RPMI7951 (cell line): ENCODE results near the gene STK35. TPM values are rescaled to one million over a fixed set of nuclear protein-coding genes. Genes with fewer than 3 reads are reported as not detected.
A peak's percentile ranks its signal among the peaks of the same experiment; 100 is the strongest.

Source experiments
- DNase-seq: peaks from one replicate; pipeline ENCODE4 v3.0.0-alpha.2; 2012; ENCODE audit warnings: low read depth
- total RNA-seq: library from RNA; depleted of rRNA; stranded (reverse); fragments of >200 nt; shearing (Covaris generic); gene quantifications from 2 replicates; pipeline ENCODE4 v1.2.3, GENCODE V29; 2014

STK35 gene
- total RNA-seq, 1 experiment from 2014 or later = 15.7 TPM

DNA sequence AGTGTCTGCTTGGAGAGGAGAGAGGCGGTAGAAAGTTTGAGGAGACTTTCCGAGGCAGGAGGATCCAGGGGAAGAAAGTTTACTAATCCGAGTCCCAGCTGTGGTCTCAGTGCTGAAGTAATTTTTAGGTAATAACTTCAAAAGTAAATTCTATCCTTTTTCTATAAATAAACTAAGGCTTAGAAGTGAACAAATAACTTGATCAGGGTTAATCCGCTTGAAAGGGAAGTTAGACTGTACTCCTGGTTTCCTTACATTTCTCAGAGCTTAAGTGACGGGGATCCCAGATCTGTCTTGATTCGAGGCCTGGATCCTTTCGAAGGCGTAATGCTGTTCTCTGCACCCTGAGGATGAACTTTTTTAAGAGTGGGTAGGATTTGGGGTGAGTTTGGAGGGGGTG is 2.6 kb downstream of the STK35 start:
- DNase-seq = no peak

DNA sequence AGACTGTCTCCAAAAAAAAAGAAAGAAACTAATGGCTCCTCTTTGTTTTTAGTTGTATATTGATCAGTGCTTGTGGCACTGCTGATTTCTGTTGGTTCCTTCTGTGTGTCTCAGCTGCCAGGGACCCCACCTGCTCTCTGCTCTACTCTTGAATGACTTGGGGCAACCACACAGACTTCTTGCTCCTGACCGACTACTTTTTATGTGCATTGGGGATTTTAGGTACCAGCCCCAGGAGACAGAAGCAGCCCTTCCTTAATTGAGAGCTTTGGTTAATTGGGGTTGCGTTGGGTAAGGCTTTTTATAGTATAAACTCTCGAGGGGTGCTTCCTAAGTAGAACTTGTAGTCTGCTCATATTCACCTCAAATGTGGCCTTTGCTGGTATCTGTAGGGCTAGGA is 6.9 kb downstream of the STK35 start:
- DNase-seq = no peak

DNA sequence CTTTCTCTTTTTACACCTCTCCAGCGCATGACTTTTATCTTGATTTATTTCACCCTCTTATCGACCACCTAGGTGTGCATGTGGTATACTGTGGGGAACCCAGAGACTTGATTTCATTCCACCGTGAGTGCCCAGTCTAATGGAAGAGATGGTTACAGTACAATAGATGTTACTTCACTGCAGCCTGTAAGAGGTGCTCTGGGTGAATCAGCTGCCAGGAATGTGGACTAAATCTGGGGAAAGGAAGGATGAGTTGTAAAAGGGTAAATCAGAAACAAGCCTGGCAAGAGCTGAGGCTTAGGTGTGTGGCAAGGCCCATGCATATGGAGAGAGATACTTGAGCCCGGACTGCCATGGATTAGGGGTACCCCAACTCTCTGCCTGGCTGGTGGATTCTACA is 7.4 kb downstream of the STK35 start:
- DNase-seq = peak; percentile 80

DNA sequence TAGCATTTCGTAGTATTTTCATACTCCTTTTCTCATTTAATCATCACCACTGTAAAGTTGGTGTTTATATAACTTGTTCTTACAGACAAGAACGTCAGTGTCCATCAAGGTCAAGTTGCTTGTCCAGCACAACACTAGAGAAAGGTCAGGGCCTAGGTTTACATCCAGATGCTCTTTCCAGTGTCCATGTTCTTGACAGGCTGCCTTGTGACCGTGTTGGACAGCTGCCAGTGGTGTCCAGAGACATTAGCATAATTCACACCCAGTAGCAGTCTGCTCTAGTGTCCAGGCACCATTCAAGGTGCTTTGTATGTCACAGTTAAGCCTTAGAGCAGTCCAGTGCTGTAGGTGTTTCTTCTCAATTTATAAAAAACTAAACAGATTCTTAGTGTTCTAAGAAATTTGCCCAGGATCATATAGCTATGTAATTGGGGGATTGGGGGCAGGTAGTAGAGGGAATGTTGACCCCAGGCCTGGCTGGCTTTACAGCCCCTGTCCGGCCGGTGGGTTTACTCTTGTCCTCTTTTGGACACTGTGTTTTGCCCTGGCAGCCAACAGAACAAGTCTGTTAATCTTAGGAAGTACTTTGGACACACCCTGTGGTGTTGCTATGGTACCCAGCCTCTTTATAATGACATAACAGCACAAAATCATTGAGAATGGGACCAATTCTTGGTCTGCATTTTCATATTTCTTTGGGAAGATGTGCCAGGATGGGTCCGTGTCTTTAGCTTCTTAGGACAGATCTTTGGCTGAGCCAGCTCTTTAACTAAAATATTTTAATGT is 8.0 kb downstream of the STK35 start:
- DNase-seq = peak; percentile 38

DNA sequence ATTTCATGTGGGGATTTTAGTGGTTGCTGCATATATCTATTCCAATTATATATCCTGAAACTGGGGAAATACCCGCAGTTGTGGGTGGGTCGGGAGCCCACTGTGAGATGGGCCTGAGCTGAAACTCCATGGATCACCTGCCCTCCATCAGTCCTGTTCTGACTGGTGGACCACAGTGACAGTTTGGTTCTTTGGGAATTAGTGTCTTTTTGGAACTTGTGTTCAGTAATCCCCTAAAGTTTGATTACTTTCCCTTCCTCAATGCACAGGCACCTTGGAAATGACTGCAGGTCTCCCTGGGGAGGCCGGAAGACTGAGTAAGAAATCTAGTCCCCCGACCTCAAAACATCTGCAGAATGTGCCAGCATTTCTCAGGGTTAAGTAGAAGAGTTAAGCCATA is 11.3 kb downstream of the STK35 start:
- no peak for DNase-seq

DNA sequence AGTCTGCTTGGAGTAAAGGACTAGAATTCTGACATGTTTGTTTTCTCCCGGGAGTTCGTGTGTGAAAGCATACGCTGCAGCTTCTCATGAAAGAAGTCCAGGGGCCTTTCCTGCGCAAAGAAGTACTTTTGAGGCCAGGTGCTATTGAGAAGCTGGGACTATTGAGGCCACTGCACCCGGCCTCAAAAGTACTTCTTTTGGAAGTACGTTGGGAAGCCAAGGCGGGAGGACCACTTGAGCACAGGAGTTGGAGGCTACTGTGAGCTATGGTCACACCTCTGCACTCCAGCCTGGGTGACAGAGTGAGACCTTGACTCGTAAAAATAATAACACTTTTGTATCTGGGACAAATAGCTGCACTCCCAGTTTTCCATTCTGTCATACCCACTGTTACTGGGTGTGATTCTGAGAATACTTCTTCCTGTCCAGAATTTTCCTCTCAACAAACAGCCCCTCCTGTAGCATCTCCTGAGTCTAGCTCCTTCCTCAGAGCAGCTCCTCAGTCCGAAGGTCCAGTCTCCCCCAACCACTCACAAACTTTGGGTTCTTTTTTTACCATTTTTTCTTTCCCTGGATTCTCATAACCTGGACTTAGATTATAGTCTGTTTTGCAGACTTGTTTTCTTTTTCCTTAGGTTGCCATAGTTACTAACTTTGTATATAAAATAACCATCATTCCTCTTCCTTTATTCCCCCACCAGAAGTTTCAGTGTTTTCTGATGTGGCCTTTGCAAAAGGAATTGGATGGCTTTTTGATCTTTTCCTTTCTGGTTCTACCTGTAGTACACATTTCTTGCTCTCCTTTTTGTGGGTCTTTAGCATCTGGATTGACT is 12.7 kb downstream of the STK35 start:
- DNase-seq = no peak

DNA sequence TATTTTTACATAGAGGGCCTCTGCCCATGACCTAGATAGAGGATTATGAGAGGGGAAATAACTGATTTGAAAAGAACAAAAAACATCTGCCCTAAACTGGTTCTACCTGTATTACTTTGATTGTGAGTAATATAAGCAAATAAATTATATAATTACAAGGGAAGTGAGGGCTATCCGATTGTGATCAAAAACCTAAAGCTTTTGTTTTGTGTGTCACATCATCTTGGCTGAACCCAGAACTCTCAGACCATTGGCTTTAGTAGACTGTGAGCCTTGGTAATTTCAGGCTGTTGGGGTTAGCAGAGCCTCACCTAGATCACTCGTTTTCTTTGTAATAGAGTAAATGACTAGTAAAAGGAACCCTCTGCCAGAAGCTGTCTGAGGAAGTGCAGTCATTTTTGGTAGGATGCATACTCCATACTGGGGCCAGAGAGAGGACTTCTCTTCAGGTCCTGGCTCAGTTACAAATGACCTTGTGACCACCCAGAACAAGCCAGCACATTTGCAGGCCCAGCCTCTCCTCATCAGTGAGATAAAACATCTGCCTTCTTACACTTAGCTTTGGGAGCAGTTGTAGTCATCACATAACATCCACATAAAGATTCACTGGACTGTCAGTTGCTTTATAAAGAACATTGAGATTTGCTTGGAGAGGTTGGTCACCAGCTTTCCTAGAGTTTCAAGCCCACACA is 13.5 kb downstream of the STK35 start:
- no peak for DNase-seq

DNA sequence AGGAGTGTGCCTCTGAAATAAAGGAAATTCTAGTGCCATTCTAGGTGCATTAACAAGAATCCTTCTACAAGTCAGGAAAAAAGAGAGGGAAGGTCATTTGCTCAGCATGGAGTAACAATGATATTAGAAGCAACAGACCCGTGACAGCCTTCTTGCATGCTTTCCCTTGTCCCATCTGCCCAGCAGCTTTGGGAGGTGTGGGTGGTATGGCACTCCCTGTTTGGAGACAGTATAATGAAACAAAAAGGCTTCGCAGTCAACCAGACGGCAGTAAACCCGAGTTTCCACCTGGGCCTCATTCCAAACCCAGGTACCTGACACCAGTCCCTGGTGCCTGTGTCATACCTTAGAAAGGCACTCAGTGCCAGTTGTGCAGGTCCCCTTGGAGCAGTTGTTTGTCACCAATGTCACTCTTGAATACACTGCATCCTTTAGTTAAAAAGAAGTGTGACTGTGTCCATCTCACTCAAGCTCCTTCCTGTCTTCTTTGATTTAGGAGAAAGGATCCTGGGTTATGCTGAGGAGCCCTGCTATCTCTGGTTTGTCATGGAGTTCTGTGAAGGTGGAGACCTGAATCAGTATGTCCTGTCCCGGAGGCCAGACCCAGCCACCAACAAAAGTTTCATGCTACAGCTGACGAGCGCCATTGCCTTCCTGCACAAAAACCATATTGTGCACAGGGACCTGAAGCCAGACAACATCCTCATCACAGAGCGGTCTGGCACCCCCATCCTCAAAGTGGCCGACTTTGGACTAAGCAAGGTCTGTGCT is 14.7 kb downstream of the STK35 start:
- DNase-seq = no peak

DNA sequence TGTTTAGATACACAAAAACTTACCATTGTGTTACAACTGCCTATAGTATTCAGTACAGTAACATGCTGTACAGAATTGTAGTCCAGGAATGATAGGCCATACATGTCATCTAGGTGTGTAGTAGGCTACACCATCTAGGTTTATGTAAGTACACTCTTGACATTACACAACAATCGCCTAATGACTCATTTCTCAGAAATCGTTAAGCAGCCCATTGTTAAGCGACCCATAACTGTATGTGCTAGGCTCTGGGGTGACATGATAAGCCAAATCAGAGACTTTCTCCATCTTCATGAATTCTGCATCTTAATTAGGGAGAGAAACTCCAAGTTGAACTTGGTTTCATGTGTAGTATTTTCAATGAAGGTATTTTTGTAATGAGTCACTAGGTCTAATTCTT is 17.2 kb downstream of the STK35 start:
- no peak for DNase-seq

DNA sequence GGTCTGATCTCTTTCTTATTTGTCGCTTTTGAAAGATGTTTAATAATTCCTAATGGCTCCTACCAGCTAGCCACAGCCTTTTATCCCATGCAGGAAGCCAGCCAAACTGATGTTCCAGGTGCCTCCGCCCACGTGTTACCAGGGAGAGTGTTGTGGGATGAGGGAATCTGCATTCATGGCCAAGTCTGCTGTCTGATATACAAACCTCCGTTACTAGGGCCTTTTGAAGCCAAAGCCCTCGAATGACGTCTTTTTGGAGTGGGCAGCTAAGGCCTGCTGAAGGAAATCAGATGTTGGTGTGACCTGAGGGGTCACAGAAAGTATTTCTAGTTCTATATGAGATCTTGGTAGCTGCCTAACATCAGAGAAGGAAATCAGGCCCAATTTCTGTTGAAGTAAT is 21.3 kb downstream of the STK35 start:
- no peak for DNase-seq

DNA sequence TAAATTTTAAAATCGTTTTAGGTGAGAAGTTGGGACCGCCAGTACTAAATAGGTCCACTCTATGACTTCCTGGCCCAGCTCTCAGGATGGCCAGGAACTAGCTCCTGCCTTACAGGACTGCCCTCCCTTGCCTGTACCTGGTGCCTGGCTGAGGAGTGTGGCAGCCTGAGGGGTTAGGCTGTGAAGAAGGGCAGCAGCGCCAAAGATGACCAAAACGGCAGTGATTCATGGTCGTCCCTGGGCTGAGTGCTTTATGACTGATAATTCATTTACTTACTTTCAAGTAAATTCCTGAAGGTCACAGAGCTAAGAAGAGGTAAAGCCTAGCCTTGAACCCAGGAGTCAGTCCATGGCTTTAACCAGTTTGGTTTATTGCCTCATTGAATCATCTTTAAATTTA is 22.1 kb downstream of the STK35 start:
- no peak for DNase-seq

DNA sequence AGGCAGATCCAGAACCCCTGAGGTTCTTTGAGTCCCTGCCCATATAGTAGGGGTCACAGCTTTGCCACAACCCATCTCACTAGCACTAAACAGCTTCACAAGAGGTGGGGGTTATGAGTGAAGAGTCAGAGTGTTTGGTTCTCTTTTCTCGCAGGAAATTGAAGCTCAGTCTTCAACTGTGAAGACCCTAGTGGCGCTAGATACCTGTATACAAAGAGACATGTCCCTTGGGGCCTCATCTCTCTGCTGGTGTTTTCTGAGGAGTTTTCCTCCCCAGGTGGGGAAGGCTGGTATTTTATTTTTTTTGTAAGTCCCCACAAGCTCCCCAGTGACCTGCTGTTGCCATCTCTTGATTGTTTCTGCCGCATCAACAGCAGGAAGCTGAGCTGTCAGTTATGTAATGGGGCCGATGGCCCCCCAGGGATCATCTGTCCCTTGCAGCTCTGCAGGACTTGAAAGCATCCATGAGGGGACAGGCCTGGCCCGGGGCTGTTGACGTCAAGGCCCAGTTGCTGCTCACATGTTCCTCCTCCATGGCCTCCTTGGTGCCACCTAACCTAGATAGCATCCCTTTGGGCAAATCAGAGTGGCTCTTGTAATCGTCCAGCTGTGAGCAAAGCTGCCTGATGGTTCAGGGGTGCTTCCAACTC is 23.1 kb downstream of the STK35 start:
- no peak for DNase-seq

DNA sequence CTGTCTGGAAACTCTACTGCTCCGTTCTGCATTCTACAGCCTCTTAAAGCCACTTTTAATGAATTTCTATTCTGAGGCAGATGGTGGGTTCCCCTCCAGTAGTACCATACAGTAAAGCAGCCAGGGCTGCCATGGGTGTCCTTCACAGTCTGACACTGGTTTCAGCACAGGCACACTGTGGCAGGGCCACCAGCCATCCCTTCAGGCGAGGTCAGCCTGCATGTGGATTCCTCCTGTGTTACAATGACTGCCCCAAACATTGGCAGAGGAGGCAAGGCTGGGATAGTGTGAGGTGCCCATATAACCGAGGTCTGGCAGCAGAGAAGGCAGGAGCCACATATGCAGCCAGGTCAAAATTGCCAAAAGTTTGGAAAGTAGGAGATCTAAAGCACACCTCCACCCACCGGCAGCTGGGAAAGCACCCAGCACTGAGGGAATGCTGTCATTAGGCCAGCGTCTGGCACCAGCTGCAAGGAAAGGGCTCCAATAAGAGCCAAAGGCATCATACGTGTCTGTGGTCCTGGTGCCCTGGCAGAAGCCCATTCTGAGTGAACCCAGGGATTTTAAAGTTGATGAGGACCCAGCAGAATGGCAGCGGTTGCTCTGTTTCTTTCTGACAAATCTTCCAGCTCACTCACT is 24.0 kb downstream of the STK35 start:
- no peak for DNase-seq

DNA sequence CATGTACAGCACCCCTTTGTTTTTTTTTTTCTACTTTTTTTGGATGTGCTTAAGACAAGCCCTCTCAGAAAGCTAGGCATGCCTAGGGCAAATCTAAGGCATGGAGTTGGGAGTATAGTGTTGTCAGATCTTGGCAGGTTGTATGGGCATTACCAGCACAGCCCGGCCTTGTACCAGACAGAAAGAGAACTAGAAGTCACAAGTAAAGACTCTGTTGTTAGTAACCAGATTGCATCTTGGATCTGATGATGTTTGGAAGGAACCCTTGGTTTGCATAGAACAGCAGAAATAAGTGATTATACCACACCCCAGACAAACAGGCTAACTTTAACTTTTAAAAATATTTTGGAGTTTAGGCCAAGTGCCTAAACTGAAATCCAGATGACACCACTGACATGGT is 25.6 kb downstream of the STK35 start:
- no peak for DNase-seq

DNA sequence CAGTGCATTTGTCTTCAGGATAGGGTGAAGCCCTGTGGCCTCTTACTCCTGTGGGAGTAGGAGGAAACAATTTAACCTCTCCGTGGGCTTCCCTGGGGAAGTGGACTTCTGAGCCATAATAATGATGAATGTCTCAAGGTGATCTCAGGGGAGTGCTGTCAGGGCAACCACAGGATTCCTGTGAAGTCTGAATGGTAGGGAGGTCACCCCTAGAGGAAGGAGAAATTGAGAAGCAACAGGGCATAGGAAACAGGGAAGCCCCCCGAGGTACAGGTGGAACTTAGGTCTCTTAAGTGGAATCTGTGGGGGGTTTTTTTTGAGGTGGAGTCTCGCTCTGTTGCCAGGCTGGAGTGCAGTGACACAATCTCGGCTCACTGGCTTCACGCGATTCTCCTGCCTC is 26.9 kb downstream of the STK35 start:
- DNase-seq = no peak

DNA sequence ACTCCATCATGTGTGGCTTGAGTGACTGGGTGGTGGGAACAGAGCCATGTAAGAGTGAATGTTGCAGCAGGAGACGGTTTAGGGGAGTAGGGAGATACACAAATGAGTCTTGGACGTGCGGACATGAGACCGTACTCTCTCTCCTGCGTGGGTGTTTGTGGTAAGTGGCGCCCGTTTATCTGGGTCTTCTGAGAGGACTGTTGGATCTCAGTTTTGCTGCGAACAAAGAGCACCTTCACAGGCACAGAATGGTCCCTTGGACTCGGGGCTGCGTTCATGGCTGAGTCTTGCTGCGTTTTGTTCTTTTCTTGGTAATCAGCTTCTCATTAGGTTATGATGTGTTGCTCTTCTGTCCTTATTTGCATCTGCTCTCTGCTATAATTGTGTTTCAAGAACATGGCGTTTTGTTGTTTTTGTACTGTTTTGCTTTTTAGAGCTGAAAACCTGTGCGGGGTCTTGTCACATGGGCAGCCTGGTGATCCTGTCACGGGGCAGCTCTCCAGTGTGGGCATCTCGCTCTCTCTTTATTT is 28.5 kb downstream of the STK35 start:
- DNase-seq = no peak

DNA sequence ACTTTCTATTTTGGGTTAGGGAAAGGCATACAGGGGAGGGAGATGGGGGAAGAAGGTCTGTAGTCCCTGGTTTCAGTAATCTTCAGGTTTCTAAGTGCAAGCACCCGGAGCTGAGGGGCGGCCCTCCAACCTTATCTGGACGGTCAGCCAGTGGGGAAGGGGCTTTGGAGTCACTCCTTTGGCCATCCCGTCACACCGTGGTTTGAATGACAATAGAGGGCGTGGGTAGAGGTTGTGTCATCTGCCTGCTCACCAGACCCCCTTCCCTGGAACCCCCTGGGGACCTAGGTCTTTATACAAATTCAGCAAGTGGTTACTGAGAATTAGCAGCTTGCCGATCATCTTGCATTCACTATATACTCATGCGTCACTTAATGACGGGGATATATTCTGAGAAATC is 29.1 kb downstream of the STK35 start:
- DNase-seq = no peak

DNA sequence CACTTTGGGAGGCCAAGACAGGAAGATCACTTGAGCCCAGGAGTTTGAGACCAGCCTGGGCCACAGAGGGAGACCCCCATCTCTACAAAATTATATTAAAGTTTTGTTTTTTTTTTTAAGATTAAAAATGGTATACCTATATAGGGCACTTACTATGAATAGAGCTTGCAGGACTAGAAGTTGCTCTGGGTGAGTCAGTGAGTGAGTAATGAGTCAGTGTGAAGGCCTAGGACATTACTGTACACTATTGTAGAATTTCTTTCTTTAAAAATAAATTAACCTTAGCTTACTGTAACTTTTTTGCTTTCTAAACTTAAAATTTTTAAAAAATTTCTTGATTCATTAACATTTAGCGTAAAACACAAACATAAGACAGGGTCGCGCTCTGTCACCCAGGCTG is 29.7 kb downstream of the STK35 start:
- DNase-seq = peak; percentile 70

DNA sequence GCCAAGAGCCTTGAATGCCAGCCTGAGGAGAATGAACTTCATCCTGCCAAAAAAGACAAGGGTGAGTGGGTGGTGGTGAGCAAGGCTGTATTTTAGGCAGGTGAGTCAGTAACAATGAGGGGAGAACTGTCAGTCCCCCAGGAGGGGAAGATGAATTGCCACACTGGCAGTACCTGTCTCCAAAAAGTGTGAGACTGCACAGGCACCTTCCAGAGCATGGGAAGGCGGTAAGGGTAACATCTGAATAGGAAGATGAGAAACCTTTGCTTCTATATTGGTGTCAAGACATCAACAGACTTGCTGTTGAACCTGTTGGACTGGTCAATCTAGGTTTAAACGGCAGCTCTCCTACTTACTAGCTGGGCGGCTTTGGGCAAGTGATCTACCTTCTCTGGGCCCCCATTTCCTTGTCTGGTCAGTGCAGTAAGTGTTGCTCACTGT is 30.9 kb downstream of the STK35 start:
- no peak for DNase-seq
